Fibroblast of lung (primary cell): ENCODE data around the gene KCNQ2. TPM values are rescaled to one million over a fixed set of nuclear protein-coding genes. Genes with fewer than 3 reads are reported as not detected.

Source experiments
- DNase-seq, 2 donors: peaks; one replicate each; pipeline versions ENCODE4 v3.0.0 to v3.0.0-alpha.2; 2010; ENCODE audit warnings: low read depth in 2 of 2
- H2AFZ ChIP-seq: 2 replicates; pipeline ENCODE4 v1.5.1; 2012; ENCODE audit warnings: low read length, control low read depth, inconsistent platforms
- H3K27ac ChIP-seq: 2 replicates; pipeline ENCODE4 v1.5.1; 2011; ENCODE audit warnings: low read length, control low read depth; ENCODE audit not compliant: insufficient read depth
- H3K27me3 ChIP-seq: 2 replicates; pipeline ENCODE4 v1.5.1; 2011; ENCODE audit warnings: mild to moderate bottlenecking, low read length; ENCODE audit not compliant: control insufficient read depth, insufficient read depth
- H3K36me3 ChIP-seq: 2 replicates; pipeline ENCODE4 v1.5.1; 2011; ENCODE audit warnings: low read length; ENCODE audit not compliant: control insufficient read depth, insufficient read depth
- H3K4me1 ChIP-seq: 2 replicates; pipeline ENCODE4 v1.5.1; 2011; ENCODE audit warnings: low read length; ENCODE audit not compliant: control insufficient read depth, insufficient read depth; ENCODE audit errors: extremely low read depth
- H3K4me2 ChIP-seq: 2 replicates; pipeline ENCODE4 v1.5.1; 2011; ENCODE audit warnings: low read length, control low read depth; ENCODE audit not compliant: insufficient read depth; ENCODE audit errors: extremely low read depth
- H3K4me3 ChIP-seq, 4 experiments: fragments of 200-600 bp in 1 of 4; sonication (generic) in 1 of 4; replicated peaks in 1 of 4; 2 replicates each; pipeline ENCODE4 v1.5.1; 2011 to 2016; ENCODE audit warnings: low read length in 4 of 4, low read depth in 3 of 4, mild to moderate bottlenecking in 3 of 4, control low read depth in 2 of 4, inconsistent platforms in 1 of 4, mixed read lengths in 1 of 4; ENCODE audit not compliant: insufficient read depth in 1 of 4; ENCODE audit errors: control extremely low read depth in 1 of 4
- H3K79me2 ChIP-seq: 2 replicates; pipeline ENCODE4 v1.5.1; 2012; ENCODE audit warnings: mild to moderate bottlenecking, low read length, inconsistent platforms; ENCODE audit not compliant: control insufficient read depth, insufficient read depth
- H3K9ac ChIP-seq: 2 replicates; pipeline ENCODE4 v1.5.1; 2011; ENCODE audit warnings: mild to moderate bottlenecking, low read length, control low read depth; ENCODE audit not compliant: insufficient read depth
- H3K9me3 ChIP-seq: 2 replicates; pipeline ENCODE4 v1.5.1; 2012; ENCODE audit warnings: low read depth, low read length; ENCODE audit not compliant: control insufficient read depth, insufficient read depth
- H4K20me1 ChIP-seq: 2 replicates; pipeline ENCODE4 v1.5.1; 2011; ENCODE audit warnings: low read length; ENCODE audit not compliant: control insufficient read depth, insufficient read depth; ENCODE audit errors: extremely low read depth
- EZH2 ChIP-seq: IDR thresholded peaks from 2 replicates; pipeline ENCODE4 v1.5.1; 2012; ENCODE audit warnings: low read length, control low read depth, mild to moderate bottlenecking; ENCODE audit errors: missing control alignments
- polyA plus RNA-seq, 2 donors: library from polyadenylated mRNA; depleted of rRNA in 1 of 2; stranded (reverse) in 1 of 2; unstranded in 1 of 2; fragments of >200 nt; gene quantifications; 2 replicates each; pipeline ENCODE4 v1.2.1, GENCODE V29; 2011 to 2012; ENCODE audit warnings: missing spikeins in 1 of 2
- total RNA-seq: library from RNA; depleted of rRNA; stranded (reverse); fragments of >200 nt; gene quantifications from 2 replicates; pipeline ENCODE4 v1.2.1, GENCODE V29; 2014
- TF ChIP-seq, protein P1 (sequence below), 2 donors: IDR thresholded peaks in 1 of 2; conservative IDR thresholded peaks in 1 of 2; 1 replicate in 1 of 2; 2 replicates in 1 of 2; pipeline ENCODE4 v1.5.1; 2011 to 2012; ENCODE audit warnings: low read length in 2 of 2, control low read depth in 1 of 2, inconsistent platforms in 1 of 2, low read depth in 1 of 2, mild to moderate bottlenecking in 1 of 2

The KCNQ2 gene
- total and polyA plus RNA-seq, 2 donors (not counting 1 experiment from before 2014, with no cell fraction given) = not detected

DNA sequence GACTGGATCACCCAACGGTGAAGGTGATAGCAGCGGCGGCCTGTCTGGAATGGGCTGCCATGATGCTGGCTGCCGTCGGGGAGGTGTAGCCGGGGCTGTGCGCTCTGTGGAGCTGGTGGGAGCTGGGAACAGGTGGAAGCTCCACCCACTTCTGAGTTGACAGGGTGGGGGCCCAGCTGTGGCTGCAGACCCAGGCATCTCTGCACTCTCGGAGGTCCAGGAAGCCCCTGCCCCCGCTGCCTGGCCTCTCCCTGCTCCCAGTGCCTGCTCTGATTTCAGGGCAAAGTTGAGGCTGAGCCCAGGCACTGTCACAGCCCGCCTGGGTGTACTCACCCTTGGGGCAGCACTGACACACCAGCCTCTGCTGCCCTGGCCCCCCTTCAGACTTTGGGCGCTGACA lies 93.2 kb downstream of the KCNQ2 start:
- H3K9me3 ChIP-seq = no peaks in the 10 kb centered on the region
- H3K4me3 ChIP-seq = no peak overlapping the region
- H3K9ac ChIP-seq = no peak overlapping the region
- H3K4me2 ChIP-seq = no peak overlapping the region
- H3K4me1 ChIP-seq = no peaks in the 10 kb centered on the region
- H3K27ac ChIP-seq = no peak overlapping the region
- no peaks in the 10 kb centered on the region for H4K20me1 ChIP-seq
- TF ChIP-seq, protein P1, sequence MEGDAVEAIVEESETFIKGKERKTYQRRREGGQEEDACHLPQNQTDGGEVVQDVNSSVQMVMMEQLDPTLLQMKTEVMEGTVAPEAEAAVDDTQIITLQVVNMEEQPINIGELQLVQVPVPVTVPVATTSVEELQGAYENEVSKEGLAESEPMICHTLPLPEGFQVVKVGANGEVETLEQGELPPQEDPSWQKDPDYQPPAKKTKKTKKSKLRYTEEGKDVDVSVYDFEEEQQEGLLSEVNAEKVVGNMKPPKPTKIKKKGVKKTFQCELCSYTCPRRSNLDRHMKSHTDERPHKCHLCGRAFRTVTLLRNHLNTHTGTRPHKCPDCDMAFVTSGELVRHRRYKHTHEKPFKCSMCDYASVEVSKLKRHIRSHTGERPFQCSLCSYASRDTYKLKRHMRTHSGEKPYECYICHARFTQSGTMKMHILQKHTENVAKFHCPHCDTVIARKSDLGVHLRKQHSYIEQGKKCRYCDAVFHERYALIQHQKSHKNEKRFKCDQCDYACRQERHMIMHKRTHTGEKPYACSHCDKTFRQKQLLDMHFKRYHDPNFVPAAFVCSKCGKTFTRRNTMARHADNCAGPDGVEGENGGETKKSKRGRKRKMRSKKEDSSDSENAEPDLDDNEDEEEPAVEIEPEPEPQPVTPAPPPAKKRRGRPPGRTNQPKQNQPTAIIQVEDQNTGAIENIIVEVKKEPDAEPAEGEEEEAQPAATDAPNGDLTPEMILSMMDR (conservative IDR thresholded peaks at IDR 0.05 in 1 of 2, IDR thresholded peaks at IDR 0.05 in 1 of 2; ENCODE audit: low read depth in 1 of 2, low read length in 2 of 2) = no peak
- no peaks in the 10 kb centered on the region for H3K36me3 ChIP-seq
- no peaks in the 10 kb centered on the region for H3K27me3 ChIP-seq
- DNase-seq = no peak
- H3K79me2 ChIP-seq = no peaks in the 10 kb centered on the region
- no peak overlapping the region for H2AFZ ChIP-seq

DNA sequence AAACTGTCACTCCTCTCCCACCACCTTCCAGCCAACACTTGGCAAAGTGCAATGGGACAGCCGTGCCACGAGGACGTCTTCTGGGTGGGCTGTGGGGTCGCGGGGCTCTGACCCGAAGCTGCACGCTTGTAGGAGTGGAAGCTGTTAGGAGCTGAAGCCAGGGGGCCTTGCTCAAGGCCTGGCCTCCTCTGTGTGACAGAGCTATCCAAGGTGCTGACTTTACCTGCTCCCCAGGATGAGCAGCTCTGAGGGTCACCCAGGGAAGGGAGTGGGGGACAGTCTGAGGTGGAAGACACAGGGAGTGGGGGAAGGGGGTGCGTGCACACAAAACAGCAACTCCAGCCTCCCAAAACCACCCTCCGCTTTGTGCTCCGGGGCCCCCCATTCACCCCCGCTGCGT lies 93.8 kb downstream of the KCNQ2 start:
- no peaks in the 10 kb centered on the region for H3K27me3 ChIP-seq
- no peaks in the 10 kb centered on the region for H3K4me1 ChIP-seq
- H3K4me2 ChIP-seq = no peak overlapping the region
- H3K9me3 ChIP-seq = no peaks in the 10 kb centered on the region
- H3K27ac ChIP-seq = no peak overlapping the region
- H3K9ac ChIP-seq = no peak overlapping the region
- DNase-seq = no peak
- no peak for TF ChIP-seq EZH2
- TF ChIP-seq, protein P1 (conservative IDR thresholded peaks at IDR 0.05 in 1 of 2, IDR thresholded peaks at IDR 0.05 in 1 of 2; ENCODE audit: low read depth in 1 of 2, low read length in 2 of 2) = no peak
- no peak overlapping the region for H2AFZ ChIP-seq
- no peaks in the 10 kb centered on the region for H3K79me2 ChIP-seq
- no peak overlapping the region for H3K4me3 ChIP-seq
- no peaks in the 10 kb centered on the region for H3K36me3 ChIP-seq
- no peaks in the 10 kb centered on the region for H4K20me1 ChIP-seq

DNA sequence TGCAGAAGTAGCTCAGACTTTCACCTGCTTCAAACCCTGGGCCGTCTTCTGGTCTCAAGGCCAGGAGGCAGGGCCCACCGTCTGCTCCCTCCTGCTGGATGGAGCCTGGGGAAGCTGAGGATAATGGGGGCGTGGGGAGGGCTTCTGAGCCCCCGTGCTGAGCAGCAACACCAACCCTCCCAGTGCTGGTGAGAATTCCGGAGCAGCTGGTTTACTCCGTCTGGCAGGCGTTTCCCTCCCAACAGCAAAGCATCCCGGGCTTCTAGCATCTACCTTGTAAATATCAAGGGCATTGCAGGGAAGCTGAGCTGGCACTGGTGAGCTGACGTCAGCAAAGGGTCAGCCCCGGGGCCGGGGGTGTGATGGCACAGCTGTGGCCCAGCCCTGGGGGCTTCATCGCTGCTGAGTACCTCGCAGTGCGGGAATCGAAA lies 94.5 kb downstream of the KCNQ2 start:
- H3K27ac ChIP-seq = no peak overlapping the region
- no peak overlapping the region for H3K4me2 ChIP-seq
- H3K79me2 ChIP-seq = no peaks in the 10 kb centered on the region
- no peaks in the 10 kb centered on the region for H3K4me1 ChIP-seq
- DNase-seq = no peak
- H4K20me1 ChIP-seq = no peaks in the 10 kb centered on the region
- no peak overlapping the region for H3K4me3 ChIP-seq
- TF ChIP-seq EZH2 = no peak
- TF ChIP-seq, protein P1 (conservative IDR thresholded peaks at IDR 0.05 in 1 of 2, IDR thresholded peaks at IDR 0.05 in 1 of 2; ENCODE audit: low read depth in 1 of 2, low read length in 2 of 2) = no peak
- H3K9ac ChIP-seq = no peak overlapping the region
- H3K9me3 ChIP-seq = no peaks in the 10 kb centered on the region
- no peaks in the 10 kb centered on the region for H3K36me3 ChIP-seq
- no peaks in the 10 kb centered on the region for H3K27me3 ChIP-seq
- H2AFZ ChIP-seq = no peak overlapping the region
